Fibroblast of peridontal ligament (primary cell): ENCODE data around the gene XYLT1.

Experiments used
- DNase-seq: peaks from one replicate; pipeline ENCODE4 v3.0.0-alpha.2; 2010; ENCODE audit errors: extremely low read depth

The XYLT1 gene

GRCh38 chr16:17203424-17203823, 267.3 kb downstream of the XYLT1 start:
- DNase-seq = no peak

DNA sequence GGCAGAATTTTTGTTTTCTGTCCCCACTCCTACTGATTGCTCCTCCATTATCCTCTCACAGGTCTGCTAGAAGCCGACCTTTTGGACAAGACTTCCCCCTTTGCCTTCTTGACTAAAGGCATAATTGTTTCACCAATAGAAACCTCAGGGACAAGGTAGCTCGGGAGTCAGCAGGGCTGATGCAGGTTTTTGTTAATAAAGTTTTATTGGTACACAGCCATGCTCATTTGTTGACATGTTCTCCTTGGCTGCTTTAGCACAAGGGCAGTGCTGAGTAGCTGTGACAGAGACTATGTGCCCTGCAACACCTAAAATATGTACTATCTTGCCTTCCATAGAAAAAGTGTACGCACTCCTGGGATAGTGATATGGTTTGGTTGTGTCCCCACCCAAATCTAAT, 271.6 kb downstream of the XYLT1 start:
- DNase-seq = no peak

- no peak for DNase-seq
These were observed 274.2 kb downstream of the XYLT1 start for GRCh38 chr16:17196526-17196925.

GRCh38 chr16:17194190-17194780, 276.5 kb downstream of the XYLT1 start:
- DNase-seq = peak; percentile 38

- no peak for DNase-seq
These were observed 277.1 kb downstream of the XYLT1 start for GRCh38 chr16:17193566-17194100.

GRCh38 chr16:17184026-17184425, 286.7 kb downstream of the XYLT1 start:
- peak; percentile 25 for DNase-seq

DNA sequence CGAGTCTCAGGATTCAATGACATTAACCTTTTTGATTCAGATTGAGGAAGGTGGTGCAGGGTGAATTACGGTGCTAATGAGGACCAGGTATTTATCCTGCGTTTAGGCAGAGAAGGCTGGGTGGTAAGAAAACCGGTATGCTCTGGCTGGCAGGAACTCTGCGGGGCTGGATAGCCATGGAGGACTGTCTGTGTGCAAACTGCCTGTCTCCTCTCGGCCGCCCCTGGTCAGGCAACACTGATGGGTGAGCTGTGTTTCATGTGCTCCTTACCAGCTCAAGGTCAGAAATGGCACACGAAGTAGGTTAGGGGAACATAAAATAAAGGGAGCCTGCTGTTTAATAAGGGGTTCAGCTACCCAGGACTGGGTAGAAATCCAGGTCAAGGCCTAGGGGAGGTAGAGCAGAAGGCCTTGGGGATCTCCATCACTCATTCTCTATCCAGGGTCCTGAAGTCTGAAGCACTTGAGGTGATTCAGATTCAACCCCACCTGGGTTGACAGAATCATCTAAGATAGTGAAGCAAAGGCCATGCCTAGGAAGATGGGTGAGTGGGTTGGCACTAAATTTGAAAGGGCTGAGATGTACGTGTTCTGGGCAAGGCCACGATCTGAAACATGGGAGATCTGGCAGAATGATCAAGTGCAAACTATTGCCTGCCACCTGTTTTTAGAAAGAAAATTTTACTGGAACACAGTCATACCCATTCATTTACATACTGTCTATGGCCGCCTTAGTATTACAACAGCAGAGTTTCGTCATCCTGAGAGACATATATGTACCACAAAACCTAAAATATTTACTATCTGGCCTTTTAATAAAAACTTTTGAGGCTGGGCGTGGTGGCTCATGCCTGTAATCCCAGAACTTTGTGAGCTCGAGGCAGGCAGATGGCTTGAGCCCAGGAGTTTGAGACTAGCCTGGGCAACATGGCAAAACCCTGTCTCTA, 292.5 kb downstream of the XYLT1 start:
- DNase-seq = no peak

GRCh38 chr16:17177242-17177958, 293.4 kb downstream of the XYLT1 start:
- peak; percentile 14 for DNase-seq

- no peak for DNase-seq
These were observed 294.6 kb downstream of the XYLT1 start for GRCh38 chr16:17176199-17176598.

GRCh38 chr16:17173281-17173680, 297.5 kb downstream of the XYLT1 start:
- DNase-seq = peak; percentile 36

DNA sequence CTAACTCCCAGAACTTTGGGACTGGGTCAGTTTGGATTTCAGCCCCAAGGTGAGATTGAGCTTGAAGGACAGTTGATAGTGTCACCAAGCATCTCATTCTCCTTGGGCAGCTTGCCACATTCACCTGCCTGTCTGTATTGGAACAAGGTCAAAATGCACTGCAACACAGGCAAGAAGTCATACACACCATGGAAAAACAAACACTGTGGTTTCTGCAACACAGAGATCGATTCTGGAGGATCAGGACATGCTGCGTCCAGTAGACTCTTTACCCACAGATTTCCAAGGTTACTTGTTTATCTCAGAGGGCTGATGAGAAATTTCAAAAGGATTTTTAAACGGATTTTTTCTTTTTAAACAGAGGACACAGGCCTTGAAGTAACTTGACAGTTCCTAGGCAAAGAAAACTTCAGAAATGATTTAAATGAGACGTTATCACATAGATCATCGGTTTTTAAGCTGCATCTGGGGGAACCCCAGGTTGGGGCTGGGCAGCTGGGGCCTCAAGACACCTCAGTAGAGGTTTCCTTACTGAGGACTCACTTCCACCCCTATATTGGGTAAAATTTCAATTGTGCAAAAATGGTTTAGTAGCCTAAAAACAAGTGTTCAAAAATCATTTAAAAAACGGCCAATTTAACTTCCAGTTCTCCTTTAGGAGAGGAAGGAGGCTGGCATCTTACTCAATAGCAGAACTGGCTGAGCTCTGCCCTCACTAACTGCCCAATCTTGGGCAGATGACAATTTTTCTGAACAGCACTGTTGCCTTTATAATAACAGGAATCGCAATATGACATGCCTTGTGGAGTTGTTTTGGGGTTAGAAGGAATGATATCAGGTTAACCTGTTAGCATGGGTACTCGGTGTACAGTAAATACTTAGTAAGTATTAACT, 299.3 kb downstream of the XYLT1 start:
- DNase-seq = no peak

DNA sequence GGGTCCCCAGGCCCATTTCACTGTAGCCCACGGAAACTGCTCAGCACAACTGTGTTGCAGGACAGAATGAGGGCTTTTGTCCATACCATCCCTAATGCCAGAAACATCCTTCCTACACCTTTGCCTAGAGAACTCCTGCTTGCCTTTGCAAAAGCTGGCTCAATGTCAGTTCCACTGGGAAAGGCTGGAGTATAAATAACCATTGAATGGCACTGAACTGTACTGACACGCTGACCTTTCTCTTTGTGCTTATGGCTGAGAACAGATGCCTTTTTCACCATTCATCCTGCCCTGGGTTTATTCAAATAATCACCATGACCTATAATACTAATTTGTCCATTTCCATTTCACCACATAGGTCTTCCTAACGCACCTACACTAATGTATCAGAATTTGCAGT, 300.3 kb downstream of the XYLT1 start:
- DNase-seq = no peak

DNA sequence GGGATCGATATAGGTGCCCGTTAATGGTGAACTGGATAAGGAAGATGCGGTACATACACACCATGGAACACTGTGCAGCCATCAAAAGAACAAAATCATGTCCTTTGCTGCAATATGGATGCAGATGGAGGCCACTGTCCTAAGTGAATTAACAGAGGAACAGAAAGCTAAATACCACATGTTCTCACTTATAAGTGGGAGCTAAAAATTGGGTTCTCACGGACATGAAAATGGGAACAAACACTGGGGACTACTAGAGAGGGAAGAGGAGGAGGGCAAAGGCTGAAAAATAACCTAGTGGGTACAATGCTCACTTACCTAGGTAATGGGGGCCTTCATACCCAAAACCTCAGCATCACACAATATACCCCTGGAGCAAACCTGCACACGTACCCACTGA, 302.6 kb downstream of the XYLT1 start:
- no peak for DNase-seq

DNA sequence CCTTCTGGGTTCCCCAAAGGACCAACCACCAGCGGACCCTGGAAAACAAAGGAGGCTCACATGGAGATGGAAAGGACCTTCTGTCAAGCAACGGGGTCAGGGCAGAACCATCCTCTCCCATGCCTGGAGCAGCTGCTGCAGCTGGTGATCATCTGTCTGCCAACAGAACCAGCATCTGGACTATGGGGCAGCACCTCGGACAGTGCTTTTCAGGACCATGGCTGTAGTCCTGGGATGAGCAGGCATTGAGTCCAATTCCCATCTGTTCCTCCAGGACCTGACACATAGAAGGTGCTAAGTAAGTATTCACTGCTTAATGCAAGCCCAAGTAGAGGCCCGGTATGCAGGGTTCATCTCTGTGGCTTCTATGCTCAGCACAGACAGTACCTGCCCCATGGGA, 304.7 kb downstream of the XYLT1 start:
- peak; percentile 14 for DNase-seq

- no peak for DNase-seq
These were observed 308.2 kb downstream of the XYLT1 start for GRCh38 chr16:17162560-17162959.

DNA sequence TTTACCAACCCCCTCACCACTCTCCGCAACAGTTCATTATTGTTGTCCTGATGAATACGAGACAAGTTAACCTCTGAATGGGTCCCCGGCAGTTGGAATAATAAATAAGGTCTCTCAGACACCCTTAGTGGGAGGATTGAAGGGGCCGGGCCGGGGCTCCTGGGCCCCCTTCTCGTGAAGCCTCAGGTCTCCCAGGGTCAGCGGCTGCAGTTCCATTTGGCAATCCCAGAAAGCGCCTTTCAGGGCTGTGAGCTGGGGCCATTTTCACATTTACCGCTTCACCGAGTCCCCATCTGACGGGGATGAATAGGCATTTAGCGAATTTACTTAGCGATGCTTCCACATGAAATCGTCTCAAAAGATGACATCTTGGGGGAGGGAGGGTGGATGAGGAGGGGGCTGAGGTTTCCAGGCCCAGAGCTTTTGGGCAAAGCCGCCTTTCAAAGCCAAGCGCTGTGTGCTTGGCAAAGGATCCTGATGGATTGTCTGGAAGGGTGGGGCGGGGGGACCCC, 309.8 kb downstream of the XYLT1 start:
- no peak for DNase-seq

- no peak for DNase-seq
These were observed 310.4 kb downstream of the XYLT1 start for GRCh38 chr16:17160285-17160853.

- DNase-seq = no peak
These were observed 311.1 kb downstream of the XYLT1 start for GRCh38 chr16:17159617-17160016.

GRCh38 chr16:17155936-17156335, 314.8 kb downstream of the XYLT1 start:
- no peak for DNase-seq

DNA sequence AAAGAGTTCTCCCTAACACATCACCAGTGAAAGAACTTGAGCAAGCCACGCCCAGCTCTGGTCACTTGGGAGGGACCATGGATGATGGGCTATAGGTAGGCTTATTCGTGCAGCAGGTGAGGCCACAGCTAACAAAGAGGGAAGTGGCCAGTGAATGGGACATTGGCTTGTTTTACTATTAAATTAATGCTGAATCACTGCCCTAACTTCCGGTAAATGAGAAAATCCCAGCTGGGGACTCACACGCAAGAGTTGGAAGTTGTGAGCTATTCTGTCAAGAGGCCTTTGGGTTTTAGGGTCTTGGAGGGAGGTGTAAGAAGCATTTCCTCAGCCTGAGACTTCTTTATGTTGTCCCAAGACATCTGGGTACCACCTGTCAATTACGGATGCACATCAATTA, 315.3 kb downstream of the XYLT1 start:
- DNase-seq = no peak

GRCh38 chr16:17154981-17155380, 315.8 kb downstream of the XYLT1 start:
- DNase-seq = no peak
